NCI-H2196 treated with DMSO at 0.1 percent for 48 hours (cell line): ENCODE data around the gene FOXP4.

Source experiments
- DNase-seq: peaks from one replicate; lab custom pipeline; 2025; ENCODE audit not compliant: unreplicated experiment; lab: John Stamatoyannopoulos, UW

FOXP4 gene

DNA sequence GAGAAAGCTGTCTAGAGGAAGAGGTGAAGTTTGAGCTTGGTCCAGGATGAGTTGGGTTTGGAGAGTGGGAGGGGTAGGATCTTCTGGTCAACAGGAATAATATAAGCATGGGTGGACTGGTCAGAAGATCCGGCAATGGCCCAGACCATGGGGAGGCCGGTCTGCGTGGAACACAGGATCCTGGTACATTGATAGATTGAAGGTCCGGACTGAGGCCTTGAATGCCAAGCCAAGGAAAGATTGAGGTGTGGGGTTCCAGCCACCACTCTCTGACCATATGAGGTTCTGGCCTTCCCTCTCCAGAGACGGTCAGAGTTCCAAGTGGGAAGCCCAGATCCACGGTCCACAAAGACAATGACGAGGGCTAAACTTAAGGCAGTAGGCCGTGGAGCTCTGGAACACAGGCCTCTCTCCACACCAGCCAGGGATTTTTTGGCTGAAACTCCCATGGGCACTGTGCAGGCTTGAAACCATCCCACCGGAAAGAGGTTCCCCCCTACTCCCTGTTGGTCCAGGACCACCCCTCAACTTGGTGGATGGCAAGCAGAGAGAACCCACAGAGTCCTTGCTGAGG lies 95.3 kb downstream of the FOXP4 start:
- no peak for DNase-seq

- no peak for DNase-seq
Measured at GRCh38 chr6:41642090-41642959, 96.1 kb downstream of the FOXP4 start.

DNA sequence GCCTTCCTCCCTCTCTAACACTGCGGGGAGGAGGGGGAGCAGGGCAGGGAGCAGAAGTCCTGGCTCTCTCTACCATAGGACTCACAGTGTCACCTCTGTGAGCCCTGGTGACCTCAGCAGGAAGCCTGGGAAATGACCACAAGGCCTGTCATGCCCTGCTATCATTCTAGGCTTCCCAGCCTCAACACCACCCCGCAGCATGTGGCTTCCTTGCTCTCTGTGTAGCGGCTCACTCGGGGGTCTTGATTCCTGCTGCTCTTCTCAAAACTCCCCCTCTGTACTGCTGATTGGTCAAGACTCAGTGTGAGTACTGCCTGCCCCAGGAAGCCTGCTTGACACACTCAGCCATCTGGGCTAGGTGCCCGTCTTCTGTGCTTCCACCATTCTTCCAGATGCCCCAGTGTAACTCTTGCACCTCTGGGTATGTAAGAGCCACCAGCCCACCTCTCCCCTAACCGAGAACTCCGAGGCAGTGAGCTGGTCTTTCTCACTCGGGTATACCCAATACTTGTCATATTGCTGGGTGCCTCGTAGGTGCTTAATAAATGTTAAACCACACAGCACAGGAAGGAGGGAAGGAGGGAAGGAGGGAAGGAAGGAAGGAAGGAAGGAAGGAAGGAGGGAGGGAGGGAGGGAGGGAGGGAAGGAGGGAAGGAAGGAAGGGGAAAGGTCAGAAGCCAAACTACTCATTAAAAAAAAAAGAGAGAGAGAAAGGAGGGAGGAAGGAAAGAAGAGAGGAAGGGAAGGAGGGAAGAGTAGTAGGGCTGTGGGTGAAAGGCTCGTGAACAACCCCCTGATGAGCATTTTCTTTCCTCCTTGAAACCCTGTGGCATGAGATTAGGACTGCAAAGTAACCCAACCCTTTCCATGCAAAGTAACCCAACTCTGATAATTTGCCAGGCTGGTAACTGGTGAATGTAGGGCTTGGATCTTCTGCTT lies 97.0 kb downstream of the FOXP4 start:
- DNase-seq, result no peak

DNA sequence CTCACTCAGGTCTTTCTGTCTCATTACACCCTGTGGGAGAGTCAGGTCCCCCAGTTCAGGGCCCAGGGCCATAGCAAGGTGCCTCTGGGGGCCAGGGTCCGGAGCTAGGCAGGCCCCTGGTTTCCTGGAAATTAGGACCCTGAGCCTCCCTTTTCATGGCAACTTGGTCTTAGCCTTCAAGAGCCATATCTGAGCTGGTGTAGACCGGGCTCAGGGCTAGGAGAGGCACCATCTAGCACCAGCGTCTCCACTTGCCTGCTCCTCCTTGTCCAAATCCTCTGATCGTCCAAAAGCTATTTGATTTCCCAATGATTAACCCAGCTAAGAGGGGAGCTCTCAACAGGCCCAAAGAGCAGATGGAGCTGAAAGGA lies 97.7 kb downstream of the FOXP4 start:
- no peak for DNase-seq

GRCh38 chr6:41644297-41644879 lies 98.2 kb downstream of the FOXP4 start:
- no peak for DNase-seq

- DNase-seq, result no peak
Measured at GRCh38 chr6:41645007-41645618, 98.9 kb downstream of the FOXP4 start.

- no peak for DNase-seq
Measured at GRCh38 chr6:41646026-41646795, 100.0 kb downstream of the FOXP4 start.

- no peak for DNase-seq
Measured at GRCh38 chr6:41647061-41647511, 100.9 kb downstream of the FOXP4 start.

DNA sequence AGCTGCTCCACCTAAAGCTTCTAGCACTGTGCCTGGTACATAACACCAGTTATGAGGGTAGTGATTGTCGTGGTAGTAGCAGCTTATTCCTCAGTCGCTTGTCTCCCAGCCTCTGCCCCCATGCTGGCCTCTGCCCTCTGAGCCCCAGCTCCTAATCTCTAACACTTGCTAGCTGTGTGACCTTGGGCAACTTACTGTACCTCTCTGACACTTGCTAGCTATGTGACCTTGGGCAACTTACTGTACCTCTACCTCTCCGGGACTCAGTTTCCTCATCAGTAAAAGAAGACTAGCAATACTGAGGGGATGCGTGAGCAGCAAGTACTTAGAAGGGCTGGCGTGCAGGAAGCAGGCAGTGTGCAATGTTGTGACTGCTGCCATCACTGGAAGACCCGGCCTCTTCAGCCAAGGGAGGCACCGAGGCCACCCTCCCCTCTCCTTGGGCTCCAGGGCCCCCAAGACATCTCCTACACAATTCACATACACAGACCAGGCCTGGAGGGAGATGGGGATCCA lies 101.9 kb downstream of the FOXP4 start:
- no peak for DNase-seq

DNA sequence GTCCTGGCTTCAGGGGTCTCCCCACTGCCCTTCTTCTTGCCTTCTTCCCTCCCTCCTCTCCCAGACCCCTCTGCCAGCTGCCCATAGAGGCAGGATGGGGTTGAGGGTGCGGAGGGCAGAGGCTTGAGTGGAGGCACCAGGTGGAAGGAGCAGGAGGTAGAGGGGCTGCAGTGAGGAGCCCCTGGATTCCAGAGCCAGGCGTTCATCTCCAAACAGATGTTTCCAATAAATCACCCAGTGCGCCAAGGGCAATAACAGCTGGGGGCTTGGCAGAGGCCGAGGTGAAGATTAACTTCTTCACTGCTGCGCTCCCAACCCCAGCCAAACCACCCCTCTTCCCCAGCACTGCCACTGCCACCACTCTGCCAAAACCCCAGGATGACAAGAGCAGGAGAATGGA lies 102.7 kb downstream of the FOXP4 start:
- no peak for DNase-seq

GRCh38 chr6:41649596-41649995 lies 103.4 kb downstream of the FOXP4 start:
- DNase-seq, result no peak

DNA sequence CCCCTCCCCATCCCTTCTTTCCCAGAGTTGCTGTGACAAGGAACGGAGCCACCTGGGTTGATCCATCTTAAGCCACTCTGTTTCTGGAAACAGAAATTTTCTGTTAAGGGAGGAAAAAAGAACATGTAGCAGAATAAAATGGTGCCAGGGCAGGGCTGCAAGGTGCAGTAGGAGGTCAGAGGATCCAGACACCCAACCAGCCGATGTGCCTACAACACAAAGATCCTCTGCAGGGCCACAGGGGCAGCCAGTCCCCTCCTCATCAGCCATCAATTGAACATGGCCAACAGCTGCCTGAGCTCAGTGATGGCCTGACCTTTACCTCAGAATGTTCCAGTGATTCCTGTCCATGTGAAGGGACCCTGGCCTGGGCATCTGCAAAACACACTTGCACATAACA lies 103.9 kb downstream of the FOXP4 start:
- peak; percentile 5 for DNase-seq

DNA sequence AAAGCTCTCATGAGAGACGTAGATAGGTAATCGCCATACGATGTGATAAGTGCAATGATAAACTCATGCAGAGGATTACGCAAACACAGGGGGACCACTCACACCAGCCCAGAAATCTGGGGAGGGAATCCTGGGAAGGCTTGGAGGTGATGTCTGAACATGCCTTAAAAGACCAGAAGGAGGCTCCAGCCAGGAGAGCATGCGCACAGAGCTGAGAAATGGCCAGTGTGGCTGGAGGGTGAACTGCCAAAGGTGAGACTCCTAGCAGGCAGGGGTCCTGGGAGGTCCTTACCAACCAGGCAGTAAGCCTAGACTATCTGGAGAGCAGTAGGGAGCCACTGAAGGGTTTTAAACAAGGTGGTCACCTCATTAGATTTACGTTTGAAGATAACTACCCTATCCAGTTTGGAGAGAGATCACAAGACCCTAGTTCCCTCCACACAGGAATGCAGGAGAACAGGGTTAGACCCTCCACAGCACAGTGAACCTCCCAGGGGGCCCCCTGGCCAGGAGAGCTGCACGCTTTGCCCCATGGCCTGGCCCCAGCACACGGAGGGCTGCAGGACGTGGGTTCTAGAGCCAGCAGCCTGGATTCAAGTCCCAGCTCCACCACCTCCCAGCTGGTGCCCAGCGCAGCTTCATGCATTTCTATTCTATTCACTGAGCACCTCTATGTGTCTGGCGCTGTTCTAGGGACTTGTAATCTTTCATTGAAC lies 105.2 kb downstream of the FOXP4 start:
- no peak for DNase-seq
